Memory B cell (primary cell): Measurements from ENCODE around the gene SLC25A26.
"Not testable (repeated sequence)": the region's sequence is repeated elsewhere in the genome, so short reads cannot be mapped to it uniquely, and the experiment has no call there.

Experiments used
- ATAC-seq: fragments of 150-1000 bp; cut with Tn5 transposase; 2 replicates; pipeline ENCODE4 v1.10.0; 2021; ENCODE audit warnings: low read depth, mild to moderate bottlenecking, moderate library complexity
- DNase-seq, 2 donors: peaks; one replicate each; pipeline ENCODE4 v3.0.0; 2022; ENCODE audit warnings: low spot score in 2 of 2
- H3K27ac Mint-ChIP-seq: one replicate; pipeline ENCODE4 v1.8.0; 2022; ENCODE audit warnings: mild to moderate bottlenecking, moderate library complexity, mixed read lengths
- H3K27me3 Mint-ChIP-seq: one replicate; pipeline ENCODE4 v1.8.0; 2022; ENCODE audit warnings: mixed read lengths
- H3K36me3 Mint-ChIP-seq: one replicate; pipeline ENCODE4 v1.8.0; 2022; ENCODE audit warnings: mild to moderate bottlenecking, mixed read lengths
- H3K4me1 Mint-ChIP-seq: one replicate; pipeline ENCODE4 v1.8.0; 2022; ENCODE audit warnings: mixed read lengths
- H3K4me3 Mint-ChIP-seq: one replicate; pipeline ENCODE4 v1.8.0; 2022; ENCODE audit warnings: mild to moderate bottlenecking, moderate library complexity, mixed read lengths
- H3K9me3 Mint-ChIP-seq: one replicate; pipeline ENCODE4 v1.8.0; 2022; ENCODE audit warnings: mixed read lengths

Gene SLC25A26

GRCh38 chr3:66203275-66203674, 17.5 kb upstream of the SLC25A26 start:
- Mint-ChIP-seq H3K4me3 (no peak overlapping the region), H3K9me3 (no peaks in the 10 kb centered on the region), H3K27me3 (peaks cover 18% of the 10 kb centered on the region), H3K27ac (no peak overlapping the region), H3K4me1 (no peaks in the 10 kb centered on the region), H3K36me3 (no peaks in the 10 kb centered on the region)
- DNase-seq: no peak
- ATAC-seq: no peak

- ATAC-seq: no peak
- H3K27me3 Mint-ChIP-seq: peaks cover 2% of the 10 kb centered on the region
- no peak overlapping the region for H3K4me3 Mint-ChIP-seq
- H3K36me3 Mint-ChIP-seq: no peaks in the 10 kb centered on the region
- no peak for DNase-seq
- H3K27ac Mint-ChIP-seq: no peak overlapping the region
- H3K4me1 Mint-ChIP-seq: no peaks in the 10 kb centered on the region
- H3K9me3 Mint-ChIP-seq: no peaks in the 10 kb centered on the region
Measured at GRCh38 chr3:66206806-66207205, 14.0 kb upstream of the SLC25A26 start.

GRCh38 chr3:66208189-66208588, 12.6 kb upstream of the SLC25A26 start:
- no peak for ATAC-seq
- no peak for DNase-seq
- H3K9me3 Mint-ChIP-seq: no peaks in the 10 kb centered on the region
- no peaks in the 10 kb centered on the region for H3K27me3 Mint-ChIP-seq
- H3K36me3 Mint-ChIP-seq: no peaks in the 10 kb centered on the region
- no peak overlapping the region for H3K27ac Mint-ChIP-seq
- no peaks in the 10 kb centered on the region for H3K4me1 Mint-ChIP-seq
- no peak overlapping the region for H3K4me3 Mint-ChIP-seq

GRCh38 chr3:66210687-66211295, 10.0 kb upstream of the SLC25A26 start:
- no peaks in the 10 kb centered on the region for H3K4me1 Mint-ChIP-seq
- no peaks in the 10 kb centered on the region for H3K9me3 Mint-ChIP-seq
- H3K4me3 Mint-ChIP-seq: no peak overlapping the region
- H3K27ac Mint-ChIP-seq: no peak overlapping the region
- no peaks in the 10 kb centered on the region for H3K36me3 Mint-ChIP-seq
- no peaks in the 10 kb centered on the region for H3K27me3 Mint-ChIP-seq
- no peak for DNase-seq
- no peak for ATAC-seq

GRCh38 chr3:66211779-66212178, 9.0 kb upstream of the SLC25A26 start:
- H3K27ac Mint-ChIP-seq: no peak overlapping the region
- no peak for ATAC-seq

GRCh38 chr3:66215106-66215505, 5.7 kb upstream of the SLC25A26 start:
- Mint-ChIP-seq H3K36me3 (no peaks in the 10 kb centered on the region), H3K27ac (no peak overlapping the region), H3K4me1 (peaks cover 3% of the 10 kb centered on the region), H3K27me3 (no peaks in the 10 kb centered on the region), H3K4me3 (no peak overlapping the region), H3K9me3 (no peaks in the 10 kb centered on the region)
- DNase-seq (no peak), ATAC-seq (no peak)

More at GRCh38 chr3:66211779-66212178, 9.0 kb upstream of the SLC25A26 start:
- DNase-seq: no peak
- Mint-ChIP-seq H3K4me1 (no peaks in the 10 kb centered on the region), H3K27me3 (no peaks in the 10 kb centered on the region), H3K4me3 (no peak overlapping the region), H3K9me3 (no peaks in the 10 kb centered on the region), H3K36me3 (no peaks in the 10 kb centered on the region)

GRCh38 chr3:66220066-66220465, 735 bp upstream of the SLC25A26 start:
- DNase-seq (no peak), ATAC-seq (no peak)
- H3K4me3 Mint-ChIP-seq: peak overlapping the region; percentile 63
- no peaks in the 10 kb centered on the region for H3K9me3 Mint-ChIP-seq
- H3K4me1 Mint-ChIP-seq: peaks cover 26% of the 10 kb centered on the region
- no peak overlapping the region for H3K27ac Mint-ChIP-seq
- H3K27me3 Mint-ChIP-seq: no peaks in the 10 kb centered on the region
- peaks cover 17% of the 10 kb centered on the region for H3K36me3 Mint-ChIP-seq

GRCh38 chr3:66224220-66224619, 3.4 kb downstream of the SLC25A26 start:
- no peak for DNase-seq
- H3K4me1 Mint-ChIP-seq: peaks cover 44% of the 10 kb centered on the region
- H3K27ac Mint-ChIP-seq: no peak overlapping the region
- H3K4me3 Mint-ChIP-seq: no peak overlapping the region
- no peak for ATAC-seq
- H3K36me3 Mint-ChIP-seq: peaks cover 26% of the 10 kb centered on the region
- H3K27me3 Mint-ChIP-seq: no peaks in the 10 kb centered on the region
- no peaks in the 10 kb centered on the region for H3K9me3 Mint-ChIP-seq

- not testable (repeated sequence) for H3K27ac Mint-ChIP-seq, H3K27me3 Mint-ChIP-seq, H3K4me3 Mint-ChIP-seq, H3K9me3 Mint-ChIP-seq, ATAC-seq, DNase-seq
- Mint-ChIP-seq H3K36me3 (peaks cover 33% of the 10 kb centered on the region), H3K4me1 (peaks cover 44% of the 10 kb centered on the region)
Measured at GRCh38 chr3:66226093-66226492, 5.3 kb downstream of the SLC25A26 start.

GRCh38 chr3:66227051-66227450, 6.2 kb downstream of the SLC25A26 start:
- DNase-seq: no peak
- Mint-ChIP-seq H3K9me3 (no peaks in the 10 kb centered on the region), H3K36me3 (peaks cover 33% of the 10 kb centered on the region), H3K27ac (peak overlapping the region; percentile 40), H3K27me3 (no peaks in the 10 kb centered on the region), H3K4me1 (peaks cover 37% of the 10 kb centered on the region), H3K4me3 (no peak overlapping the region)
- ATAC-seq: no peak

- H3K4me1 Mint-ChIP-seq: peaks cover 41% of the 10 kb centered on the region
- ATAC-seq: no peak
- H3K27ac Mint-ChIP-seq: peak overlapping the region; percentile 40
- no peak for DNase-seq
- H3K27me3 Mint-ChIP-seq: no peaks in the 10 kb centered on the region
- no peaks in the 10 kb centered on the region for H3K9me3 Mint-ChIP-seq
- H3K36me3 Mint-ChIP-seq: peaks cover 32% of the 10 kb centered on the region
- no peak overlapping the region for H3K4me3 Mint-ChIP-seq
Measured at GRCh38 chr3:66227915-66228314, 7.1 kb downstream of the SLC25A26 start.

- peaks cover 25% of the 10 kb centered on the region for H3K36me3 Mint-ChIP-seq
- H3K4me1 Mint-ChIP-seq: peaks cover 35% of the 10 kb centered on the region
- no peak for DNase-seq
- no peak overlapping the region for H3K4me3 Mint-ChIP-seq
- H3K27ac Mint-ChIP-seq: no peak overlapping the region
- ATAC-seq: no peak
- no peaks in the 10 kb centered on the region for H3K9me3 Mint-ChIP-seq
- H3K27me3 Mint-ChIP-seq: no peaks in the 10 kb centered on the region
Measured at GRCh38 chr3:66228707-66229106, 7.9 kb downstream of the SLC25A26 start.

GRCh38 chr3:66229931-66230330, 9.1 kb downstream of the SLC25A26 start:
- ATAC-seq (no peak), DNase-seq (no peak)
- Mint-ChIP-seq H3K27me3 (no peaks in the 10 kb centered on the region), H3K27ac (no peak overlapping the region), H3K4me1 (peaks cover 29% of the 10 kb centered on the region), H3K9me3 (no peaks in the 10 kb centered on the region), H3K4me3 (no peak overlapping the region), H3K36me3 (peaks cover 17% of the 10 kb centered on the region)

GRCh38 chr3:66233033-66233432, 12.2 kb downstream of the SLC25A26 start:
- no peak overlapping the region for H3K4me3 Mint-ChIP-seq
- no peak overlapping the region for H3K27ac Mint-ChIP-seq
- DNase-seq: no peak
- no peak for ATAC-seq
- no peaks in the 10 kb centered on the region for H3K27me3 Mint-ChIP-seq
- peaks cover 1% of the 10 kb centered on the region for H3K9me3 Mint-ChIP-seq
- peaks cover 15% of the 10 kb centered on the region for H3K36me3 Mint-ChIP-seq
- H3K4me1 Mint-ChIP-seq: peaks cover 16% of the 10 kb centered on the region

- H3K36me3 Mint-ChIP-seq: peaks cover 23% of the 10 kb centered on the region
- no peak overlapping the region for H3K27ac Mint-ChIP-seq
- H3K4me1 Mint-ChIP-seq: peaks cover 12% of the 10 kb centered on the region
- H3K9me3 Mint-ChIP-seq: peaks cover 7% of the 10 kb centered on the region
- H3K4me3 Mint-ChIP-seq: no peak overlapping the region
- H3K27me3 Mint-ChIP-seq: no peaks in the 10 kb centered on the region
- DNase-seq (no peak), ATAC-seq (no peak)
Measured at GRCh38 chr3:66236281-66236680, 15.5 kb downstream of the SLC25A26 start.
